ENCODE results near the gene ZNF746.
"Not testable (repeated sequence)": the region's sequence is repeated elsewhere in the genome, so short reads cannot be mapped to it uniquely, and the experiment has no call there.

The ZNF746 gene

DNA sequence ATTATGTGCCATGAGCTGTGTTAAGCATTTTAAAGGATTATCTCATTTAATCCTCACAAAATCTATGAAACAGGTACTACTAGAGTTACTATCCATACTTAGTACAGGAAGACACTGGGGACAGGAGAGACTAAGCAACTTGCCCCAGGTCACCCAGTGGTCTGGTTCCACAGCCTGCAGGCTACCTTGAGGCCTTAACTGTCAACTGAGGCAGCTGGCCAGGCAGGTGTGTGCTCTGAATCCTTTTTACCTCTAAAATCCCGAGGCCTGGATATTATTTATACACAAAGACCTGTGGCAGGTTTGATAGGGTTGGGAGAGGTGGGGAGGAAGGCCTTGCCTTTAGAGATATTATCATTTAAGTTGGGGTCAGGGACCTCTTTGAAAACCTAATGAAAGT is 39.8 kb downstream of the ZNF746 start:
- DNase-seq, result no peak

GRCh38 chr7:149456506-149457421 is 40.8 kb downstream of the ZNF746 start:
- no peak for DNase-seq

GRCh38 chr7:149455175-149455950 is 42.2 kb downstream of the ZNF746 start:
- DNase-seq, result no peak

GRCh38 chr7:149454750-149455149 is 42.9 kb downstream of the ZNF746 start:
- DNase-seq, result no peak

DNA sequence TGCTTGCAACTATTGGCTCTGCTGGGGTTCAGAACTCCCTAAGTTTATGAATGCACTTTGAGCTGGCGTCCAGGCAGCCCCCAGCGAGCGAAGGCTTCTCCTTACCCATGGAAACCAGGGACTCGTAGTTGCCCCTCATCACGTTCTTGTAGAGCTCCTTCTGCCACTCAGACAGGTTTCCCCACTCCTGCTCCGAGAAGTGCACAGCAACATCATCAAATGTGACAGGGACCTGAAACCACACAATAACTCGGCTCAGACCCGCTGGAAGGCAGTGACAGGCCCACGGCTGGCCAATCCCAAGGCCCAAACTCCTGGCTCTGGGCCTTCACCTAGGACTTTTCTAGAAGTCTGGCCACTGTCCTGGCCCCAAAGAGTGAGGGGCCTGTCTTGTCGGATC is 43.6 kb downstream of the ZNF746 start:
- DNase-seq, result no peak

- no peak for DNase-seq
Observed at GRCh38 chr7:149450821-149451220, 46.8 kb downstream of the ZNF746 start.

DNA sequence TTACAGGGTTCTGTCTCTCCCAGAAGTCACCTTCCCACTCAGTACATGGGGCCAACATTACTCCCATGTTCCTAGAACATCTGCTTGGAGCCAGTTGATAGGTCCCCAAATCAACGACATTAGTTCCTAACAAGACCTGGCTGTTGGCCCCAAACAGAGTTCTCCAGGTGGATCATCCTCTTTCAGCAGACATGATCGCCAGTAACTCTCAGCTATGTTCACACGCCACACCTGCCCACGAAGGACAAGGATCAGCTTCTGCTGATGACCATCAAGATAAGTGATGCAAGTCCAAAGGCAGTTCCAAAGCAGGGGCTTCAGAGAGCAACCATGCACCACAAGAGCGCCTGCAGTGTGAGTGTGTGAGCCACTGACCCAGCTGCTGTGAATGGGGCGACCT is 47.7 kb downstream of the ZNF746 start:
- DNase-seq, result no peak

GRCh38 chr7:149448961-149449360 is 48.6 kb downstream of the ZNF746 start:
- DNase-seq, result no peak

- not testable (repeated sequence) for DNase-seq
Observed at GRCh38 chr7:149446026-149446425, 51.6 kb downstream of the ZNF746 start.

DNA sequence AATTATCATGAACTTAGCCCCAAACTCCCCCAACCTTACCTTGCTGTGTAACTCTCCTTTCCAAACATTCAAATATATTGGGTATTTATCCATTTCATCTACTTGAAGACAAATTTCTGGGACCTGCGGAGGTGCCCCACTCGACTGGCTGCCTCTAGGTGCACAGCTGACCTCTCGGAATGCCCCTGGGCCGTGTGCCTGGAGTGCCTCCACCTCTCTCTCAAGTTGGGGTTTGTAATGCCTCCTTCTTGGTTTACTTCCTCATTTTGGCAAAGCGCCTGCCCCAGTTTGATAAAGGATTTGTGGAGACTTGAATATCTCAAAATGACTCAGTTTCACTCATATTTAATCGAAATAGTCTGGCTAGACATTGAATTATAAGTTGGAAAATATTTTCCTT is 53.3 kb downstream of the ZNF746 start:
- DNase-seq, result no peak

DNA sequence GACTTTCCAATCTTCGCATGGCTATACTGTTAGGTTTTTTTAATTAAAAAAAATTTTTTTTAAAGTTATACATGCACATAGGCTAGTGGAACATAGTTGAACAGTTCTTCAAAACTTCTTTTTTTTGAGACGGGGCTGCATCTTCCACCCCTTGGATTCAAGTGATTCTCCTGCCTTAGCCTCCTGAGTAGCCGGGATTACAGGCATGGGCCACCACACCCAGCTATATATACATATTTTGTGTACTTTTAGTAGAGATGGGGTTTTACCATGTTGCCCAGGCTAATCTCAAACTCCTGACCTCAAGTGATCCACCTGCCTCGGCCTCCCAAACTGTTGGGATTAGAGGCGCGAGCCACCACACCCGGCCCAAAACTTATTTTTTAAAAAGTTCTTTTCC is 54.1 kb downstream of the ZNF746 start:
- no peak for DNase-seq

GRCh38 chr7:149442924-149443323 is 54.7 kb downstream of the ZNF746 start:
- no peak for DNase-seq

- DNase-seq, result no peak
Observed at GRCh38 chr7:149440222-149440621, 57.4 kb downstream of the ZNF746 start.

DNA sequence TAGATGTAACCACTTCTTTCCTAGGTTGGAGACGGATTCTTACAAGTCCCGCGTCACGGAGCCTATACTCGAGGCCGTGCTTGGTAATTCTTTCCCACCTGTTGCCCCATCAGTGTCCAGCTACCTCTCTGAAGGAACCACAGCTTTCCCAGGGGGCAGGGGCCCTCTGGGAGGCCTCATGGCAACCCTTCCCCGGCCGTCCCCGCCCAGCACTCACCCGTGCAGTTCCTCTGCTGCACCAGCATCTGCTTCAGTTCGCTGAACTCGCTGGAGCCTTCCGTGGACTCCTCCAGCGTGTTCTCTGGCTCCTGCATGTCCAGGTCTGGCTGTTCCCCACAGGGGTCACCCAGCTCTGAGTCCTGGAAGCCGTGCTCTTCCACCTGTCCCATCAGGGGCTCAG is 61.3 kb downstream of the ZNF746 start:
- no peak for DNase-seq

- DNase-seq, result no peak
Observed at GRCh38 chr7:149433124-149433523, 64.5 kb downstream of the ZNF746 start.

DNA sequence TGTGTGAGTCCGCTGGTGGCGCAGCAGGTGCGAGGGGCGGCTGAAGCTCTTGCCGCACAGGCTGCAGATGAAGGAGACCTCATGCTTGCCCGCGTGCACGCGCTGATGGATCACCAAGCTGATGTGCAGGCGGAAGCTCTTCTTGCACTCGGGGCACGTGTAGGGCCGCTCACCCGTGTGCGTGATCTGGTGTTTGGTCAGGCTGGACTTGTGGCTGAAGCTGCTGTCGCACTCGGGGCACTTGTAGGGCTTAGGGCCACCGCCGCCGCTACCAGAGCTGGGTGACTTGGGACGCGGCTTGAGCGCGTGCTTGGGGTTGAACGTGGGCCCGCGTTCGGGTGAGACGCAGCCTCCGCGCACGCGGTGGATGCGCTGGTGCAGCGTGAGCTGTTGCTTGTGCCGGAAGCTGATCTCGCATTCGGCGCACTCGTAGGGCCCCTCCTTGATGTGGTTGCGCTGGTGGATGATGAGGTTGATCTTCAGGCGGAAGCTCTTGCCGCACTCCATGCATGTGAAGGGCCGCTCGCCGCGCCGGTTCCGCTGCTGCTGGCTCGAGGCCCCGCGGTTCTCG is 65.4 kb downstream of the ZNF746 start:
- no peak for DNase-seq

DNA sequence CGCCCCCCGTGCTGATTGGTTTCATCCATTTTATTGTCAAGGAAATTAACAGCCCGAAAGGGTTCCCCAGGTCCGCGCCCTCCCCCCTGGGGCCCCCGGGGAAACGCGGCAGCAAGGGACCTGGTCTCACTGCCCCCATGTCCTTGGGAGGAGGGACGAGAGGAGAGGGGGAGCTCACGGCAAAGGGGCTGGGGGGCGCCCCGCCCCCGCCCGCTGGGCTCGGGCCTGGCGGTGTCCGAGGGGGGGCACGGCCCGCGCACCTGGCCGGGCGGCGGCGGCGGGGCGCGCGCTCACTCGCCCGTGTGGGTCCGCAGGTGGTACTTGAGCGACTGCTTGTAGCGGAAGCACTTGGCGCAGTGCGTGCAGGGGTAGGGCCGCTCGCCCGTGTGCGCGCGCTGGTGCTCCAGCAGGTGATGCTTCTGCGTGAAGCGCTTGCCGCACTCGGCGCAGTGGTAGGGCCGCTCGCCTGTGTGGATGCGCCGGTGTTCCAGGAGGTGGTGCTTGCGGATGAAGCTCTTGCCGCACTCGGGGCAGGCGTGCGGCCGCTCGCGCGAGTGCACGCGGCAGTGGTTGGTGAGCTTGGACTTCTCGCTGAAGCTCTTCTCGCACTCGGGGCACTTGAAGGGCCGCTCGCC is 66.0 kb downstream of the ZNF746 start:
- DNase-seq, result no peak

DNA sequence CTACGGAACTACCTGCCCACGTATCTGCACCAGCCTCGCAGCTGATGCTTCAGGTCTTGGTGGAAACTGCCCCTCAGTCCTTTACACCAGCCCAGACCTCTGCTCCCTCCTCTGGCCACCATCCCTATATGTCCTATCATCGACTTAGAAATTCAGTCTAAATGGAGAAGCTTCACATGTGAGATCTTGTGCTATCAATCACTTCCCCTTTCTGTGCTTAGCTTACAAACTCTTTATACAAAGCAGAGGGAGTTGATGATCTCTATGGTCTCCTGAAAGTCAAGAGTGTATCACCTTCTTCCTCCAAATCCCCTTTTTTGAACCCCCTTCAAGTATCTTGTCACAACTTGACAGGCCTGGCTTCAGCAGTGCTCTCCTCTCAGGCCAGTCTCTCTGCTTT is 67.4 kb downstream of the ZNF746 start:
- peak in 1 of 3 donors; percentile 3 for DNase-seq

DNA sequence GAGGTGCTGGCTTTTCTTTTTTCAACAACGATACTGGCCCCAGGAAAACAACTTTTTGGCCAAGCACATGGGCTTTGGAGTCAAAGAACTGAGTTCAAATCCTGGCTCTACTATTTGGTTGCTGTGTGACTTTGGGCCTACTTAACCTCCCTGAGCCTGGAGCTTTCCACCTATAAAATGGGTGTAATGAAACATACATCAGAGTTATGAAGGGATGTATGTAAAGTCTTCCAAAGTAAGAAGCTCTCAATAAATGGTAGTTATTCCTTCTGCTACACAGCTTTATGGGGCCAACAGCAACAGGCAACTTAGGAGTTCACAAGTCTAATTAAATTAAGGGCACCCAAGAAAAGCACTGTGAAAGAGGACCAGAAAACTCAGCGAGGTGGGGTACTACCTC is 69.7 kb downstream of the ZNF746 start:
- DNase-seq, result no peak

DNA sequence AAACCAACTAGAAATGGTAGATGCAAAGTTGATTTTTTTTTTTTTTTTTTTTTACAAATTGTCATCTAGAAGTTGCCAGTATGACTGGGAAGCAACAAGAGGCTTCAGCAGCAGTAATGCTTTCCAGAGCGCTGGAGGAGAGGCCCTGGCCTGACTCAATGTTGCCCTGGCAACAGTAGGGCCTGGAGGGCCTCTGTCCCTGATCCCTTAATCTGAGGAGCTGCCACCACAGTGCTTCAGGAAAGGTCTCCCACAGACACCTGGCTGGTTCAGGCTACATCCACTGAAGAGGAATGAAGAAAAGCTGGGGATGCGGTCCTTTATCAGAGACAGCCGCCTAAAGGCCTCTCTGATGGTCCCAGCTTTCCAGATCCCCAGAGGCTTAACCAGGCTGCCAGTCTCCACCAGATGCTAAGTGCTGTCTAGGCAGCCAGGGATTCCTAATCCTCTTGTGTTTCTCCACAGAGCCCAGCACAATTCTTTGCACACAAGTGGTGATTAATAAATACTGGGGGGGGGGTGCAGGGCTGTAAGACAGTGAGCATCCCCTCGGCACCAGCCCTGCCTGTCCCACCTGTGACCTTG is 70.4 kb downstream of the ZNF746 start:
- no peak for DNase-seq

DNA sequence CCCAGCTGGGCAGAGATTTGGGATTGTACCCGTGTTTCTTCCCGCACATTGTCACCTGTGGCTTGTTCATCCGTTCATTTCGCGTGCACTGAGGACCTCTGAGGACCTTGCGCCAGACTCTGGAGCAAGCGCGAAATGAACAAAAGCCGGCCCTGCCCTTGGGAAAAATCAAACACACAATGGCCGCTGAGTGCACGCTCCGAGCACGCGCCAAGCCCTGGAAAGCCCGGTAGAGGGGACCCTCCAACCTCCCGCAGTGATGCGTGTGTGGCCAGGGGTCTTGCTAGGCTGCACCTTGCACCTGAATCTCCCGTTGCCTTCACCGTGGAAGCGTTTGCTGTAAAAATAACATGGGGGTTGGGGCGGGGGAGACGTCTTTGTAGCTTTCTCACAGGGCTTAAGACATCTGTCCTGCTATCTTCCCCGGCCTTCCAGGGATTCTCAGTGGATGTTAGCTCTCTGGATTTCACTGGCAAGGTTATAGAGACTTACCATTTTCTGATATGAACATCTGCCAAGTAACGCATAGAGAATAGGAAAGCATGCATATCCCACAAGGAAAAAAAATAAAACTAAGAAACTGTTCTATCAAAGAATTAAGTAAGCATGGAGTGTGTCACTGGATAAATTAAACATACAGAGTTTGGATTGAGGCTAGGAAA is 74.0 kb downstream of the ZNF746 start:
- DNase-seq, result no peak

DNA sequence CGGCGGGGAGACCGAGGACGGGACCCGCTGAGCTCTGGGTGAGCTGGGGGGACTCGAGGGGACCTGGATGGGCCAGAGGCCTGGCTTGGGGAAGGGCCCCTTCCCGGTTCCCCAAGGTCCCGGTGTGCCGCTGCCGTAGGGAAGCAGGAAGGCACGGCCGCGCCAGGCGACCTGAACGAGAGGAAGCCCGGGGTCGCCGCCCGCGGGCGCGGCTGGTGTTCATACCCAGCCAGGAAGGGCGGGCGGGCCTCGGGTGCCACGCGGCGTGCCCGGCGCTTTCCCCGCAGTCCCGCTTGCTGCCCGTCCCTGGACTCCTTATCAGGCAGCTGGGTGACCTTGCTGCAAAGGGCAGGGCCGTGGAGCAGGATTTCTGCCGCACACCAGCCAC is 74.7 kb downstream of the ZNF746 start:
- peak in 2 of 3 donors; percentile 6 to 28 for DNase-seq

Measured in suppressor macrophage treated with lipopolysaccharide for 1 hour (primary cell).